ENCODE data around the gene SMAP1.

SMAP1 gene

DNA sequence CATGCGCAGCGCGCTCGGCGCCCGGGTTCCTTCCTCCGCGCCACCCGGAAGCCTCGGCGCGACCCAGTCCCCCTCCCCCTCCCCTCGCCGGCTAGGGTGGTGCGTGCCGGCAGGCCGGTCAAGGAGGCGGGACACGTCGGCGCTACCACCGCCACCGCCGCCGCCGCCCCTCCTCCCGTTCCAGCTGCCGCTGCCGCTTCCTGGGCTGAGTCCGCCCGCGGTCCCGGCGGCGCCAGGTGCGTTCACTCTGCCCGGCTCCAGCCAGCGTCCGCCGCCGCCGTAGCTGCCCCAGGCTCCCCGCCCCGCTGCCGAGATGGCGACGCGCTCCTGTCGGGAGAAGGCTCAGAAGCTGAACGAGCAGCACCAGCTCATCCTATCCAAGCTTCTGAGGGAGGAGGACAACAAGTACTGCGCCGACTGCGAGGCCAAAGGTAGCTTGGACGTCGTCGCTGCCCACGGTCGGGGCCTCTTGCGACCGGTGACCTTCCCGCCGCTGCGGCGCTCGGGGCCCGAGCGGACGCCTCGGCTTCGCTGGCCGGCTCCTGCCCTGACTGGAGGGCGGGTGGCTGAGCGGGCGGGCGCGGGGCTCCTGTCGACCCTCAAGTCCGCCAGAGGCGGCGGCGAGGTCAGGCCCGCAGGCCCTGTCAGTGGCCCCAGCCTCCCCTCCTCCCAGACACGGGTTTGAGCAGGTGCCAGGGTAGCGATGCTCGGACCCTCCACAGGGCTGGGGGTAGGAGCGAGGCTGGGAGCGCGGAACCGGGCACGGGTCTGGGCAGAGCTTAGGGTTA, at the start of gene SMAP1:
Gene SMAP1 (plus strand): TSS at position 173 of the 788 bp plus-strand sequence. CDS start 141 bp downstream, at position 314.
- peak; percentile 96 for DNase-seq

DNA sequence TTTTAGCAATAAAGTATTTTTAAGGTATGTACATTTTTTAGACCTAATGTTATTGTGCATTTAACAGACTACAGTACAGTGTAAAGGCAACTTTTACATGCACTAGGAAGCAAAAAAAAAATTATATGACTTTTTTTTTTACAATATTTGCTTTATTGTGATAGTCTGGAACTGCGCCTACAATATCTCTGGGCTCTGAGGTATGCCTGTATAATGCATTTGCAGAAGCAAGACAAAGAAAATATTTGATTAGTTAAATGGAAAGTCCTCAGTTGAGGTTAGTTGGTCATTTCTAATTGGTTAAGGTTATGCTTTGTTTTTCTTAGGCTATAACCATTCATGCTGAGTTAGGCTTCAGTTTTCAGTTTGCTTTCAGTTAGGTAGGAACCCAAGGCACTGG, 46.9 kb upstream of the SMAP1 start:
- DNase-seq = no peak

DNA sequence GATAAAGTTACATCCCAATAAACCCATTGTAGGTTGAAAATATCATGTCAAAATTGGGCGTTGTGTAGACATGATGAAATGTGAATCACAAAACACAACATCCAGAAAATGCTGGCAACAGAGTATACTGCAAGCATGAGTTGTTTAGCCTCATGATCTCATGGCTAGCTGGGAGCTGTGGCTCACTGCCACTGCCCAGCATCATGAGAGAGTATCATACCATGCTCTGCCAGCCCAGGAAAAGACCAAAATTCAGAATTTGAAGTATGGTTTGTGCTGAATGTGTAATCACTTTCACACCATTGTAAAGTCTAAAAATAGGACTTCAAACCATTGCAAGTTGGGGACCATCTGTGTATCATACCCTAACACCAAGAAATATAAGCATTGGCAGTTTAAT, 45.2 kb upstream of the SMAP1 start:
- no peak for DNase-seq

DNA sequence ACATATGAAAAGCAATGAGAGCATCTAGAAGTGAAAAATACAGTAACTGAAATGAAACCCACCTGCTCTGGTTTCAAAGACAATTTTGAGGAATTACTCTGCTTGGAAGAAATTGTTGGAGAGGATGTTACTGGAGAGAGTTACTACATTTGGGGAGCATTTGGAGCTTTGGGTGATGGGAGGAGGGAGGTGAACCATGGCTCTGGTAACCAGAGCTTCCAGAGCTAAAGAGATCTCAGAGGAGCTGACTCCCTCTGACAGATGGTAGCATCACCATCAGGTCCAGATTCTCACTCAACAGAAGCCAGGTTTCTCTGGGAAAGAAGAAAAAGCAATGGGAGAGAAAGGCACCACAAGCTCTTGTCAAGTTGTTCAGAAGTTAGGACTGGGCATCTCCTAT, 42.2 kb upstream of the SMAP1 start:
- DNase-seq = no peak

DNA sequence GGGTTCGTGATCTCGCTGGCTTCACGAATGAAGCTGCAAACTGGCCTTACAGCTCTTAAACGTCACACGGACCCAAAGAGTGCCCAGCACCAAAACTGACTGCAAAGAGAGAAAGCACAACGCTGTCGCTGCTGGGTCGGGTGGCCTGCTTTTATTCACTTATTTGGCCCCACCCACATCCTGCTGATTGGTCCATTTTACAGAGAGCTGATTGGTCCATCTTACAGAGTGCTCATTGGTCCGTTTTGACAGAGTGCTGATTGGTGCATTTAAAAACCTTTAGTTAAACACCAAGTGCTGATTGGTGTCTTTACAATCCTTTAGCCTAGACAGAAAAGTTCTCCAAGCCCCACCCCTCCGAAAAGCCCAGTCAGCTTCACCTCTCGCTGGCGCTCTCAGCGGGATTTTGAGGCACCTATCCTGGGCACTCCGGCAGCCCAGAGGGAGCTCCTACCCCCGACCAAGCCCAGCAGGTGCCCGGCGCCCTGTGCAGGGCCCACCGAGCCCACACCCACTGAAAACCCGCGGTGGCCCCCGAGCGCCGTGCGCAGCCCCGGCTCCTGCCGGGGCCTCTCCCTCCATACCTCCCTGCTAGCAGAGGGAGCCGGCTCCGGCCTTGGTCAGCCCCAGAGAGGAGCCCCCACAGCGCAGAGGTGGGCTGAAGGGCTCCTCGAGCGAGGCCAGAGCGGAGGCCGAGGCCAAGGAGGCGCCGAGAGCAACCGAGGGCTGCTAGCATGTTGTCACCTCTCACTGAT, 40.0 kb upstream of the SMAP1 start:
- no peak for DNase-seq

DNA sequence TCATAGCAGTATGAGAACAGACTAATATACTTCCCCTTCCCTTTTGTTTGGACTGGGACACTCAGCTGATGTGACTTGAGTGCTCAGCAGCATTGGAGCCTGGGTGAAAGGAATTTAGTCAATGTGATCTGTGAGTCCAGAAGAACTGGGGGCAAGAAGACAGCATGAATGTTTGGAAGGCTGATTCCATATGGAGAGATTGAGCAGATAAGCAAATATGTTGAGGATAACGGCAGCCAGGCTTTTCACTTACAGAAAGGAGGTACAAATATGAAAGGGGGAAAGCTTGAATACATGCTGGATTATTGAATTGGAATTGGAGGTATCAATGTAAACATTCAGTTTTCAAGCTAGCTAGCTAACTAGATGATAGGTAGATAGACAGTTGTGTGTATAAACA, 37.8 kb upstream of the SMAP1 start:
- no peak for DNase-seq

DNA sequence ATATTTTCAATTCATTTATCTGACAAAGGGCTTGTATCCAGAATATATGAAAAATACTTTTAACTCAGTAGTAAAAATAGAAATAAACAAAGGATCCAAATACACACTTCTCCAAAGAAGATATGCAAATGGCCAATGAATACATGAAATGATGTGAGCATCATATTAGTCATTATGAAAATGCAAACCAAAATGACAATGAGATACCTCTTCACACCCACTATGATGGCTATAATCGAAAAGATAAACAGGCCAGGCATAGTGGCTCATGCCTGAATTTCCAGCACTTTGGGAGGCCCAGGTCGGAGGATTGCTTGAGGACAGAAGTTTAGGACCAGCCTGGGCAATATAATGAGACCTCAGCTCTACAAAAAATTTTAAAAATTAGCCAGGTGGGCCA, 33.8 kb upstream of the SMAP1 start:
- DNase-seq = no peak

DNA sequence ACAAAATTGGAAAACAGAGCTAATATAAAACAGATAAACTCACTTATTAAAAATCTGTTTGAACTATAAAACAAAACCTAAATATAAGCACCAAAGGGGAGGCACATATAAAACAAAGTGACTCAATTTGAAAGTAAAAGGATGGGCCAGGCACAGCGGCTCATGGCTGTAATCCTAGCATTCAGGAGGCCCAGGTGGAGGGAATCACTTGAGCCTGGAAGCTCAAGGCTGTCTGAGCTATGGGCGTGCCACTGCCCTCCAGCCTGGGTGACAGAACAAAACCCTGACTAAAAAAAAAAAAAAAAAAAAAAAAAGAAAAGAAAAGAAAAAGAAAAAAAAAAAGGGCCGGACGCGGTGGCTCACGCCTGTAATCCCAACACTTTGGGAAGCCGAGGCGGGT, 31.1 kb upstream of the SMAP1 start:
- DNase-seq = no peak

DNA sequence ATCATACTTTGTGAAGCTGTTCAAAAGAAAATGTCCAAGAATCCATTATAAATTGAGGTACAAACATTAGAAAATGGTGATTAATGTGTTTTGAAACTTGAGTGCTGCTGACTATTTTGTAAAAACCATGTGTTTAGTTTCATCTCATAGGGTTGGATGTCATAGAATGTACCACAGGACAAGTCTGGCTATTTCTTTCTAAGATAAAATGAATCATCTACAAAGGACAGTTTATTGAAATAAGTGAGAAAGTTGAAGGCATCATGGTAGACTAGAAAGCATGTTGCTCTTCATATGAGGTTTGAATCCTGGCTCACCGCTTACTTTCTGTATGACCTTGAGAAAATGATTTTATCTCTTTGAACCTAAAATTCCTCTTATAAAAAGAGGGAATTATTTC, 29.2 kb upstream of the SMAP1 start:
- no peak for DNase-seq

DNA sequence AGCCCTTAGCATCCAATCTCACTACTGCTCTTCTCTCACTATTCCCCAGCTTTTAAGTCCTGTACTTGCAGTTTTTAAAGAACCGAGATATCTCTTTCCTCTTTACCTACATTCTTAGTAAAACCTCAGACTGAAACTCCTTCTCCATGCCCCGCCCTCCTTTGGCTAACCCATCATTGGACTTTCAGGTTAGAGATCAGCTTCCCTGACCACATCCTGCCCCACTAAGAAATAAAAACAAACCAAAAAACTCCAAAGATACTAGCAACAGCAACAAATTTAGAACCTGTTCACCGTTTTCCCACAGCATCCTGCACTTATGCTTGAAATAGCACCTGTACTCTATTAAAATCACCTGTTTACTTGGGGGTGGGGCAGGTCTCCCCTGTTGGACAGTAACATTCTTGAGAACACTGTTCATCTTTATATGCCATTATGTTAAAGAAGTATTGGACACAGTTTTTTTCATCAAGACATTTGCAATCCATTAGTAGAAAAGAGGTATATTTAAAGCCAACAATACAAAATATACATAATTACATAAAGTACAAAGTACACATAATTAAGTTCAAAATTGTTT, 16.3 kb upstream of the SMAP1 start:
- no peak for DNase-seq

DNA sequence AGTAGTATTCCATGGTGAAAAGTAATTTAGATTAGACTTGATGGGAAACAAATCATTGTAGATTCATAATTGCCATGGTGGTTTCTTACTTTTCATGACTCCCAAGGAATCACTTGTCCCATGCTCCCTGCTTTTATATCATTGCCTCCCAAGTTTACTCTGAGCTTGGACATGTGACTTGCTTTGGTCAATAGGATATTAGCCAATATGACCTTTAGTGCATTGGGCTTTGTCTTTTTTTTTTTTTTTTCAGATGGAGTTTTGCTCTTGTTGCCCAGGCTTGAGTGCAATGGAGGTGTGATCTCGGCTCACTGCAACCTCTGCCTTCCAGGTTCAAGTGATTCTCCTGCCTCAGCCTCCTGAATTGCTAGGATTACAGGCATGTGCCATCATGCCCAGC, 15.5 kb upstream of the SMAP1 start:
- no peak for DNase-seq

DNA sequence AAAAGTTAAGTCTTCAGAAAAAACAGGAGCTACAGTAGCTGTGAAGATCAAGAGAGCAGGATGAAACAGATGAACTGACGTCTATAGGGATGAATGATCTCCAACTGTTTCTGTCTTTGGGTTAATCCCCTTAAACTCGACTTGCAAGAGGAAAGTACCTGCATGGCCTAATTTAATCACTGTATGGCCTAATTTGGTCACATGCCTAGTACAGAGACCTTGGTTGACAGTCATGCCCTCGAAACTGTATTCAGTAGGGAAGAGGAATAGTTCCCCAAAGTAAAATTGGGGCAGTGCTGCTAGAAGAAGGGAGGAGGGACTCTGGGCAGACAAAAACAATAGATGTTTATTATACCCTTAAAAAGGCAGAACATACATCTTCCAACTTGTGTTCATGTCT, 10.0 kb upstream of the SMAP1 start:
- no peak for DNase-seq

DNA sequence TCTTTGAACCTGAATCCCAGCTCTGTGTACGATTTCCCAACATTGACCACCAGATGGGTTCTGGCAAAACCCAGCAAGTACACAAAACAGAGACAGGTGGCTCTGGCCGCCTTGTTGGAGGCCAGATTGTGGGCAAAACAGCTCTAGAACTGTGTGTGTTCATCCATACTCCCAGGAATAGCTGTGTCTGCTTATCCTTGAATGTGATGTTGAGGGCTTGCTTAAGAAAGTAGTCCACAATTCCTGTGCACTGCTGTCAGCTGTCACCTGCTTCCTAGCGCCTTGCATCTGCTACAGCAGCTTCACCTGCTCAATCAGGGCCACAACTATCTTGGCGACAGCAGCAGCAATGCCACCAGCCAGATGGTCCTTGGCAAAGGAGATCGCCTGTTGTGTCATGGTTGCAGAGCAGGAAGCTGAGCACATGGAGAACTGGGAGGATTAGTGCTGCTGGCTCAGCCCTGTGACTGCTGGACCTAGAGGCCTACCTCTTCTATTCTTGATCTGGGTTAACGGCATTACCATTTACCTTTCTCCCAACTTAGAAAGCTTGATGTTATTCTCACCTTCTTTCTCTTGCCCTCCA, 3.7 kb upstream of the SMAP1 start:
- no peak for DNase-seq

DNA sequence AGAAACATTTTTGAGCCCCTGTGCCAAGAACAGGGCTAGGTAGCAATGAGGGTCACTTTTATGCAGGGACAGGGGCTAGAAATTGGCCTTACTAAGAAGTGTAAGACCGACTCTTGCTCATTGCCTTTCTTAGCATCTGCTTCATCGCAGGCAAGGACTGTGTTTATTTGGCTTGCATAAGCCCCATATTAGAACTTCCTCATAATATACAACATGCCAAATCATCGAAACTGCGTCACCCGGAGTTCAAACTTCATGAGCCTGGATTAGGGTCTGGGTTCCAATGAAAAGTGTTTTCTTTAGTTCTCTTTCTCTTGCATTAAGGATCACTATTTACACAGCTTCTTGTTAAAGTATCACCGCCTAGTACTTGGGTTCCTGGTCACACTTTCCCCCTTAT, 977 bp upstream of the SMAP1 start:
- DNase-seq = no peak

DNA sequence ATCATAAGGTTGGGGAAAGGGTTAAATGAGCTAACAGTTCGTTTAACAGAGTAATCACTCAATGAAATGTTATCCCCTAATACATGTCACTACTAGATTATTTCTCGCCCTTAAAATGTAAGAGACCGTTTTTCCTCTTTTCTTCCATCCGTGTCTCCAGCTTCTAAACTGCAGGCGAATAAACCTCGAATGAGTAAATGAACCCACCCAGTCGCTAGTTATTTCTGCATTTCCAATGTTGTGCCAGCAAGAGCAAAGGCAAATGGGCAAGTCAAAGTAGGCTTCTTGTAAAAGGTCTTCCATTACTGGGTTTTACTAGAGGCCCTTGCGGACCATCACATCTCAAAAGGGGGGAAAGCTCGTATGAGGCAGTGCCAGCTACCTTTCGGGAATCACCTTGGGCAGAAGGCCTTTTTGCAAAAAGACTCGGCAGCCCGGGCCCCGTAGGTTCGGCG, 400 bp upstream of the SMAP1 start:
- no peak for DNase-seq

DNA sequence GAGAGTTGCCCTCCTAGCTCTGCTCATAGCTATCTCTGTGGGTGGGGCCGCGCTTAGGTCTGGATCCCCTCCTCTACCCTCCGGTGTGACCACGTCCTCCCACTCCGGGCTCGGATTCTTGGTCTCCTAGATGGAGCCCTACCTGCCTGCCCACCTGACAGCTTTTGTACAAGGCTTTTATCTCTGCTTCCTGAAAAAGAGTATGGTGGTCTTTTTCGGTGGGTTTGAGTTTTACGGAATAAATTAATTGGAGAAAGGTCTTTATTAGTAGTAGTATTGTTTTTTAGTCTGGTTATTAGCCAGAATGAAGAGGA, 773 bp downstream of the SMAP1 start:
- DNase-seq = no peak

DNA sequence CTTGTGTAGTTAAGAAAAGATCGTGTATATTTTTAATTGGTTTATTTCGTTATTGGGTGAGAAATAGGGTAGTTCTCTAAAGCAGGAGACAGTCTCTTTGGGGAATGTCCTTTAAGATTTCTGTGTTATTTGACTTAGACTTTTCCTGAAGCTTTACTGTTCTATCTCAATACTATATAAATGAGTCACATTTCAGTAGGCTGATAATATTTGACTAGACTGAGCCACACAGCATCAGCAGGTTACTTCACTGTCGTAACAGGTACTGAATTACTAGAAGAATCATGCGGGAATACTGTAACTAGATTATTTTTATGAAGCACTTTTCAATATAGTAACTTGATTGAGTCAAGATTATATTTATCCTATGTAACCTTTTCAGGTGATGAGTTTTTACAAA, 1.4 kb downstream of the SMAP1 start:
- DNase-seq = no peak

DNA sequence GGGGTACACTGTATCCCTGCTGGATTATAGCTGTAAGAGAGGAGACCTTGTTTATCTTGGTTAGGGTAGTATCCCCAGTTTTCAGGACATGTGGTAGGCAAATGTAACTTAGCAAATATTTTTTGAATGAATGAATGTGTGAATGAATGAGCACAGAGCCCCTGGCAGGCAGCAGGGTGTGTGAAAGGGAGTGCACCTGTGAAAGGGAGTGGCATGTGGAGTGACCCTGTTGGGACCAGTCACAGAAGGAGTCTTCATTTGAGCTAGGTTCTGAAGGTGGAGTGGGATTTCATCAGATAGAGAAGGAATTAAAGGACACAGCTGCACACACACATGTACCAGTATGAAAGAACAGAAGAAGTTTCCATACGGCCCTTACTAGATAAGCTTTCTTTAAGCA, 4.9 kb downstream of the SMAP1 start:
- no peak for DNase-seq

DNA sequence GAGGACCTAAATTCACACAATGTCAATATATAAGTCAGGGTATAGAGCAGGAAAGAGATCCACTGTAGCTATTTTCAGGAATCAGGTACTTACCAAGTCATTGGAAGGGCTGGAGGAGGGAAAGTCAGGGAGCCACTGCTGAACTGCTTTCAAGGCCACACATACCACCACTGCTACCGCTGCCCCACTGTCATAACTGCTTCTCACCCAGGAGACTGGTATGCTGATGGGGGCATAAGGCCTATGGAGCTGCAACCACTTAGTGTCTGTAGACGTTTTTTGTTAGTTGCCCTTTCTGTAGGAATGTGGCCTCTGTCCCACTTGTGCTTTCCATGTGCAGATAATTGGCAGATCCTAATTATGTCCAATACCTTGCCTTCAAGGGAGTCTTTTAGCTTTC, 5.4 kb downstream of the SMAP1 start:
- no peak for DNase-seq

DNA sequence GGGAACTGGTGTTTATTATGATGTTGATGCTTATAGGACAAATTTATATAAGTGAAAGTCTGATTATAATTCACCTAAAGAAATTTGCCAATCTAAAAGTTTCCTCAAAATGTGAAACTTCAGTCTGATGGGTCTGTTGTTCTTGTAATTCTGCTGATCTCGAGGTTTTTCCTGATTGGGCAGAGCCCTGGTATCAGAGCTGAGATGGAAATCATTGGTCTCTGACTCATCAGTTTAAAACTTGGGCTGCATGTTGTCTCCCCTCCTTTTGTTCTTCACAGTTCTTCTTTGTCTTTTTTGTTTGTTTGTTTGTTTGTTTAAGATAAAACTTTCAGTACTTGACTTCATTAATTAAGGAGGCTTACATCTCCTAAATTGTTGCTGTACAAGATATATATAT, 5.9 kb downstream of the SMAP1 start:
- no peak for DNase-seq

DNA sequence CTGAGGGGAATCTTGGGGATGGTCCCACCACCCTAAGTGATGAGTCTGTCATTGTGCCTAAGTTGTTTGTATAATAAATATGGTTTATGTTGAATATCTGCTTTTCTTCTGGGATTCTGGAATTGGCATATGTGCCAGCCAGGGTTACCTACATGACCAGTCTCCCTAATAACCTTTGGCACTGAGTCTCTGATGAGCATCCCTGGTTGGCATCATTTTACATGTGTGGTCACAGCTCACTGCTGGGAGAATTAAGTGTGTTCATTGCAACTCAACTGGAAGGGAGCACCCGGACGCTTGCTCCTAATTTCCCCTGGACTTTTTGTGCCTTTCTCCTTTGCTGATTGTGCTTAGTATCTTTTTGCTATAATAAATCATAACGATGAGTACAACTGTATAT, 8.1 kb downstream of the SMAP1 start:
- no peak for DNase-seq

DNA sequence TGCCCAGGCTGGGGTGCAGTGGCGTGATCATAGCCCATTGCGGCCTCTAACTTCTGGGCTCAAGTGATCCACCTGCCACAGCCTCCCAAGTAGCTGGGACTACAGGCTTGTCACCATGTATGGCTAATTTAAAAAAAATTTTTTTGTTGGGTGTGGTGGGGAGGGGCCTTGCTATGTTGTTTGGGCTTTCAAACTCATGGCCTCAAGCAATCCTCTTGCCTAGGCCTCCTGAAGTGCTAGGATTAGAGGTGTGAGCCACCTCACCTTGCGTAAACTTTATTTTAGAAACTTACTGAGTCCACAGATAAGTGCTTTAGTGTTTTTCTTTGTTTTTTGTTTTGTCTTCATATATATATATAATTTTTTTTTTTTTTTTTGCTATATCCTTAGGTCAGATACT, 9.1 kb downstream of the SMAP1 start:
- DNase-seq = no peak

DNA sequence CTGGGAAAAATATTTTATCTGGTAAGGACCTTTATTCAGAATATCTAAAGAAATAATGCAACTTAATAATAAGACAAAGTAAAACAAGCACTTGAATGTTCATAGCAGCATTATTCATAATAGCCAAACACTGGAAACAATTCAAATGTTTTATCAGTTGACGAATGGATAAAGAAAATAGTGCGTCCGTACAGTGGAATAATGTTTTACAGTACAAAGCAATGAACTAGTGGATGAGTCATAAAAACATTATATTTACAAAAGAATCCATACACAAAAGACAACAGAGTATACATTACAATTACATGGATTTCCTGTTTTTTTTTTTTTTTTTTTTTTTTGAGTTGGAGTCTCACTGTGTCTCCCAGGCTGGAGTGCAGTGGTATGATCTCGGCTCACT, 12.7 kb downstream of the SMAP1 start:
- no peak for DNase-seq

Measured in left hindlimb (tissue), 1 donor.